Skeletal muscle tissue (tissue), 4 donors: Measurements from ENCODE around the gene FSTL4. TPM values are rescaled to one million over a fixed set of nuclear protein-coding genes. Genes with fewer than 3 reads are reported as not detected.

Experiments
- H3K27ac ChIP-seq: one replicate; pipeline ENCODE4 v1.7.0; 2013; ENCODE audit warnings: mild to moderate bottlenecking, low read depth, low read length, inconsistent platforms
- H3K27me3 ChIP-seq, 3 donors: one replicate each; pipeline ENCODE4 v1.7.0; 2013; ENCODE audit warnings: low read length in 3 of 3; ENCODE audit not compliant: control insufficient read depth in 3 of 3, insufficient read depth in 3 of 3
- H3K36me3 ChIP-seq, 3 donors: one replicate each; pipeline ENCODE4 v1.7.0; 2013; ENCODE audit warnings: low read length in 3 of 3; ENCODE audit not compliant: control insufficient read depth in 3 of 3, insufficient read depth in 3 of 3
- H3K4me1 ChIP-seq, 3 donors: one replicate each; pipeline ENCODE4 v1.7.0; 2013; ENCODE audit warnings: low read length in 3 of 3, mild to moderate bottlenecking in 3 of 3; ENCODE audit not compliant: control insufficient read depth in 3 of 3, insufficient read depth in 3 of 3
- H3K4me3 ChIP-seq, 3 donors: one replicate each; pipeline ENCODE4 v1.7.0; 2013; ENCODE audit warnings: low read length in 3 of 3
- H3K9ac ChIP-seq, 3 donors: one replicate each; pipeline ENCODE4 v1.7.0; 2013; ENCODE audit warnings: low read length in 3 of 3, mild to moderate bottlenecking in 3 of 3, moderate library complexity in 2 of 3, low read depth in 1 of 3
- H3K9me3 ChIP-seq, 3 donors: one replicate each; pipeline ENCODE4 v1.7.0; 2013; ENCODE audit warnings: low read length in 3 of 3; ENCODE audit not compliant: control insufficient read depth in 3 of 3
- total RNA-seq: library from RNA; depleted of rRNA; stranded (reverse); fragments of >200 nt; gene quantifications from one replicate; pipeline ENCODE4 v1.2.3, GENCODE V29; 2014
- donor health status: Osteomylitis.

Gene FSTL4
- total RNA-seq, 1 donor from 2014 or later = 1.0 TPM

GRCh38 chr5:133254803-133255202 lies 357.5 kb downstream of the FSTL4 start:
- no peaks in the 10 kb centered on the region for H3K27me3 ChIP-seq
- H3K9me3 ChIP-seq = no peaks in the 10 kb centered on the region
- H3K9ac ChIP-seq = no peak overlapping the region
- H3K36me3 ChIP-seq = no peaks in the 10 kb centered on the region
- no peak overlapping the region for H3K4me3 ChIP-seq
- H3K27ac ChIP-seq = no peak overlapping the region
- H3K4me1 ChIP-seq = peaks cover 8 to 12% (median 11%) of the 10 kb centered on the region in 3 donors

DNA sequence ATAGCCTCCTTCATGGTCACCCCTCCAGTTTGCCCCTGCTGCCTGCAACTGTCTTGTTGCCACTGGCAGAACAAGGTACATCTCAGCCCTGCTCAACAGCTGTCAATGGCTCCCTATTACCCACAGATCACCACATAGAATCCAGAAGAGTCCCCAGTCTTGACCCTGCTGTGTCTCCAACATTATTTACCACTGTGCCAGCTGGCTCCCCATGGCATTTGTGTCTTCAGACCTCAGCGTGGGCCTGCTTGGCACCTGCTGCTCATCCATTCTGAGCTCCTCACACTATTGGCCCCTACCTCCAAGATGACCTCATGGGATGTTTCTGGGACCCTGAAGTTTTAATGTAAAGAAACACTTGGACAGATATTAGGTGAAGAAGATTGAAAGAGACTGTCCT lies 358.7 kb downstream of the FSTL4 start:
- no peaks in the 10 kb centered on the region for H3K36me3 ChIP-seq
- no peaks in the 10 kb centered on the region for H3K9me3 ChIP-seq
- no peak overlapping the region for H3K27ac ChIP-seq
- H3K9ac ChIP-seq = no peak overlapping the region
- H3K4me1 ChIP-seq = peaks cover 5 to 14% (median 13%) of the 10 kb centered on the region in 3 donors
- no peak overlapping the region for H3K4me3 ChIP-seq
- no peaks in the 10 kb centered on the region for H3K27me3 ChIP-seq

DNA sequence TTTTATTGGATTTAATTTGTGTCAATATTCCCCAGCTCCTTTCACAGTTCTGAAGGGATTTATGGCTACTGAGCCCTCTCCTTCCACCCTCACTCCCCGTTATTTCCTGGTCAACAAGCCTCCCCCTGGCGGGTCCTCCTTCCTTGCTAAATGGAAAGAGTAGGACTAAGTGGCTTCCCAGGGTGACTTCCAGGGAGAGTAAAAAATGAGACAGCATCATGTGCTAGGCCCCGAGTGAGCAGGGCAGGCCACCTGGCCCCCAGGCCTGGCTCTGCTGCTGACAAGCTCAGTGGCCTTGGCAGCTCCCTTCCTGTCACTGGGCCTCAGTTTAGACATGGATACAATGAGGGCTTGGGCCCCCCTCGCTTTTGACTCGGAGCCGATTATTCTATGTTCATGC lies 359.3 kb downstream of the FSTL4 start:
- Histone ChIP-seq H3K9me3 (no peaks in the 10 kb centered on the region), H3K4me1 (peaks cover 8 to 19% (median 19%) of the 10 kb centered on the region in 3 donors), H3K9ac (no peak overlapping the region), H3K36me3 (no peaks in the 10 kb centered on the region), H3K27me3 (no peaks in the 10 kb centered on the region), H3K27ac (no peak overlapping the region), H3K4me3 (no peak overlapping the region)

- H3K4me1 ChIP-seq = peaks cover 15 to 28% (median 28%) of the 10 kb centered on the region in 3 donors
- no peak overlapping the region for H3K27ac ChIP-seq
- H3K4me3 ChIP-seq = no peak overlapping the region
- H3K9me3 ChIP-seq = no peaks in the 10 kb centered on the region
- no peak overlapping the region for H3K9ac ChIP-seq
- no peaks in the 10 kb centered on the region for H3K27me3 ChIP-seq
- no peaks in the 10 kb centered on the region for H3K36me3 ChIP-seq
Measured at GRCh38 chr5:133252133-133252480, 360.2 kb downstream of the FSTL4 start.

GRCh38 chr5:133251296-133252132 lies 360.8 kb downstream of the FSTL4 start:
- Histone ChIP-seq H3K9me3 (no peaks in the 10 kb centered on the region), H3K36me3 (no peaks in the 10 kb centered on the region), H3K4me1 (peaks cover 15 to 29% (median 28%) of the 10 kb centered on the region in 3 donors), H3K4me3 (no peak overlapping the region), H3K27ac (no peak overlapping the region), H3K27me3 (no peaks in the 10 kb centered on the region), H3K9ac (no peak overlapping the region)

- Histone ChIP-seq H3K4me3 (no peak overlapping the region), H3K4me1 (peaks cover 15 to 32% (median 29%) of the 10 kb centered on the region in 3 donors), H3K9ac (no peak overlapping the region), H3K27ac (no peak overlapping the region), H3K27me3 (no peaks in the 10 kb centered on the region), H3K36me3 (no peaks in the 10 kb centered on the region), H3K9me3 (no peaks in the 10 kb centered on the region)
Measured at GRCh38 chr5:133250527-133250926, 361.8 kb downstream of the FSTL4 start.

DNA sequence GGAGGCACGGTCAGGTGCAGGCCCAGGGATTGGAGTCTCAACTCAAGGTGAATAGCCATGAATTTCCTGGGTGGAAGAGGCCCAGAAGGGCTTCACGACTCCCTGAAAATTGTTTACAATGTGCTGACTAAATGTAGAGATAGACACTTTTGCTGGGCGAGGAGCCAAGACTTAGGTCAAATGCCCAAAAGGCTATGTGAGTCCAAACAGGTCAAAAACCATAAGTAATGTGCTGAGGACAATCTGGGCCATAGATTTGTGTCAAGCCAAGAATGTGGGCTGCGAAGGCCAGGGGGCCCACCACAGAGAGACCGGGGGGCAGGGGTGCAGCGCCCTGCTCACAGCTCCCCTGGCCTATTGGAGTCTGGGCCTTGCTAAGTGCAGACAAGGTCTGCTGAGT lies 362.7 kb downstream of the FSTL4 start:
- no peaks in the 10 kb centered on the region for H3K27me3 ChIP-seq
- H3K27ac ChIP-seq = no peak overlapping the region
- no peaks in the 10 kb centered on the region for H3K36me3 ChIP-seq
- peaks cover 15 to 38% (median 29%) of the 10 kb centered on the region in 3 donors for H3K4me1 ChIP-seq
- H3K9ac ChIP-seq = no peak overlapping the region
- no peak overlapping the region for H3K4me3 ChIP-seq
- no peaks in the 10 kb centered on the region for H3K9me3 ChIP-seq

DNA sequence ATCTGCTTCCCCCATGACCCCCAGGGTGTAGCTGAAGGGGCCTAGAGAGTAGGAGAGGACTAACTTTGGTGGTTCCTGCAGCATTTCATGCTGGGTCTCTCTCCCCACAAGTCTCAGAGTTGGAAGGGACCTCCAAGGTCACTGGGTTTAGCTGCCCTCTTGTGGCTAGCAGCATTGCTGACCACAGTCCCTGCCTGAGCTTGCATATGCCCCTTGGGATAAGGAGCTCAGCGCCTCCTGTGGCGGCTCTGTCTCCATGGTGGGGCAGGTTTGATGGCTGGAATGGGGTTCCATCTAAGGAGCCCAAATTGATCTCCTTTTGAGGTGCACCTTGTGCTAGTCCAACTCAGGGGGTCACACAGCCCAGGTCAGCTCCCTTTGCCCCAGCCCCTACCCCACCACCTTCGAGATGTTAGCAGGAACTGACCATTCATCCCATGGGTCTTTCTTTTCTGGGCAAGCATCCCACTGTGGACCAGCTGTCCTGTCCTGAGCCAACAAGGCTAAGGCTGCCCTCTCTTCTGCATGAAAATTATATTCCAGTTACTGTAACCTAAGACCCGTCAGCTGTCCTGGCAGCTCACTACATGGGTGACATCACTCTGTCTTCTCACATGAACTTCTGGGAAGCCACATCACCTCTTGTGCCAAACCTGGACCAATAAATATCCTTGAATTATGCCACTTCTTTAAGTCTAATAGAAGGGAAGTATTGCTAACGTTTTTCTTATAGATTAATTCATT lies 364.3 kb downstream of the FSTL4 start:
- Histone ChIP-seq H3K27me3 (no peaks in the 10 kb centered on the region), H3K36me3 (no peaks in the 10 kb centered on the region), H3K9me3 (no peaks in the 10 kb centered on the region), H3K4me3 (peak overlapping the region in 1 of 3 donors; percentile 22), H3K4me1 (peaks cover 18 to 46% (median 33%) of the 10 kb centered on the region in 3 donors), H3K9ac (no peak overlapping the region), H3K27ac (peak overlapping the region; percentile 78)

- Histone ChIP-seq H3K4me1 (peaks cover 18 to 46% (median 33%) of the 10 kb centered on the region in 3 donors), H3K9me3 (no peaks in the 10 kb centered on the region), H3K27me3 (no peaks in the 10 kb centered on the region), H3K4me3 (no peak overlapping the region), H3K36me3 (no peaks in the 10 kb centered on the region), H3K9ac (no peak overlapping the region), H3K27ac (no peak overlapping the region)
Measured at GRCh38 chr5:133247151-133247709, 365.1 kb downstream of the FSTL4 start.
